Measurements from ENCODE around the gene FETUB. TPM values are rescaled to one million over a fixed set of nuclear protein-coding genes. Genes with fewer than 3 reads are reported as not detected.
"Not testable (repeated sequence)": the region's sequence is repeated elsewhere in the genome, so short reads cannot be mapped to it uniquely, and the experiment has no call there.

FETUB gene
- polyA plus RNA-seq, 3 donors = 0.09 to 0.92 (median 0.31) TPM

GRCh38 chr3:186626254-186626847 is 13.8 kb upstream of the FETUB start:
- DNase-seq (ENCODE audit: extremely low read depth in 1 of 11, low read depth in 9 of 11, low spot score in 4 of 11) = no peak

- DNase-seq (ENCODE audit: extremely low read depth in 1 of 11, low read depth in 9 of 11, low spot score in 4 of 11) = no peak
Observed at GRCh38 chr3:186627852-186628414, 12.3 kb upstream of the FETUB start.

- no peak for DNase-seq (ENCODE audit: extremely low read depth in 1 of 11, low read depth in 9 of 11, low spot score in 4 of 11)
Observed at GRCh38 chr3:186628756-186629155, 11.4 kb upstream of the FETUB start.

DNA sequence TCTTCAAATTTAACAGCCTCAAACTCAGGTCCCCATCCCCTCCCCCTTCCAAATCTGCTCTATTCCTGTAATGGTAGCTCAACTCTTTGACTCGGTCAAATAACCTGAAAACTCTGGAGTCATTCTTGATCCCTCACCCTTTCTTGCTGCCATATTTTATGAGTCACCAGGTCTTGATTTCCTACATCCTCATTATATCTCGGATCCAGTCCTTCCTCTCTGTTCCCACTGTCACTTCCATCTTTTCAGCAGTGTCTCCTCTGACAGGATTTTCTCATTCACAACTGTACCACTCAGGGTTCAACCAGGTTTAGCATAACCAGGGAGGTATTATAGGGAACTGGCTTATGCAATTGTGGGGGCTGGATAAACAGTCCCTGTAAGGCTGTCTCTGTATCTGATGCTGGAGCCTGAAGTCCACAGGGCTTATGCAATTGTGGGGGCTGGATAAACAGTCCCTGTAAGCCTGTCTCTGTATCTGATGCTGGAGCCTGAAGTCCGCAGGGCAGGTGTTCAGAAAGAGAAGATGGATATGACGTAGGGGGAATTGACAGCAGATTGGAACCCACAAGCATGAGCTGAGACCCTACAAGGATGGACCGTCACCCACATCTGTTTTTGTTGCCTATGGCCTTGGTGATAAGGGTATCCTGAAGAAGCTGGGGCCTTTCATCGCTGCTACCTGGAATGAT is 9.1 kb upstream of the FETUB start:
- no peak for DNase-seq (ENCODE audit: extremely low read depth in 1 of 11, low read depth in 9 of 11, low spot score in 4 of 11)

DNA sequence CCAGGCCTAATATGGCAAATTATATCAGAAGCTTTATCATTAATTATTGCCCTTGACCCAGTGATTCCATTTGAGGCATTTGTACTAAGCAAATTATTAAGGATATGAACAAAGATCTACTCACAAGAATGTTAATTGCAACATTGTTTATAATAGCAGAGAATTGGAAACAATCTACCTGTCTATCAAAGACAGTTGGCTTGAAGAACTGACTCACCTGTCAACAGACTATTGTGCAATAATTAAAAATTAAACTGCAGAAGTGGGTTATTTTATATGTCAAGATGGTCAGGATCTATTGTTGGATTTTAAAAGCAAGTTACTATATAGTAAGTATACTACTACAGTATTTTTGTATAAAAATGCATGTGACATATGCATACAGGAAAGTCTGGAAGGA is 6.7 kb upstream of the FETUB start:
- no peak for DNase-seq (ENCODE audit: extremely low read depth in 1 of 11, low read depth in 9 of 11, low spot score in 4 of 11)

- DNase-seq (ENCODE audit: extremely low read depth in 1 of 11, low read depth in 9 of 11, low spot score in 4 of 11) = not testable (repeated sequence)
Observed at GRCh38 chr3:186634207-186634606, 6.0 kb upstream of the FETUB start.

- DNase-seq (ENCODE audit: extremely low read depth in 1 of 11, low read depth in 9 of 11, low spot score in 4 of 11) = no peak
Observed at GRCh38 chr3:186635532-186635931, 4.7 kb upstream of the FETUB start.

- no peak for DNase-seq (ENCODE audit: extremely low read depth in 1 of 11, low read depth in 9 of 11, low spot score in 4 of 11)
Observed at GRCh38 chr3:186636536-186636935, 3.7 kb upstream of the FETUB start.

DNA sequence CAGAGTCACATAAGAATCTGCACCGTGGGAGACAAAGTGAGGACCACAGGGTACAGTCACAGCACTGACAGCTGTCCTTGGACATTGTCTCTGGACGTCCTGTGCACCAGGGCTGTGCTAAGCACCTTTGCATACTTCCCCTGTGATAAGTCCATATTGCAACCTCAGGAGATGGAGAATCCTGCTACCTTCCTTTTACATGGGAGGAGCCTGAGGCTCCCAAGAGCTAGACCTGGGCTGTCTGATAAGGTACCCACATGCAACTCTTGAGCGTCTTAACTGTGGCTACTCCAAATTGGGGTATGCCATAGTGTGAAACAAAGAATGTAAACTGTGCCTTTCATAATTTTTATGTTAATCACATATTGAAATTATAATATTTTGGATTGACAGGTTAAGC is 2.5 kb upstream of the FETUB start:
- DNase-seq (ENCODE audit: extremely low read depth in 1 of 11, low read depth in 9 of 11, low spot score in 4 of 11) = no peak

DNA sequence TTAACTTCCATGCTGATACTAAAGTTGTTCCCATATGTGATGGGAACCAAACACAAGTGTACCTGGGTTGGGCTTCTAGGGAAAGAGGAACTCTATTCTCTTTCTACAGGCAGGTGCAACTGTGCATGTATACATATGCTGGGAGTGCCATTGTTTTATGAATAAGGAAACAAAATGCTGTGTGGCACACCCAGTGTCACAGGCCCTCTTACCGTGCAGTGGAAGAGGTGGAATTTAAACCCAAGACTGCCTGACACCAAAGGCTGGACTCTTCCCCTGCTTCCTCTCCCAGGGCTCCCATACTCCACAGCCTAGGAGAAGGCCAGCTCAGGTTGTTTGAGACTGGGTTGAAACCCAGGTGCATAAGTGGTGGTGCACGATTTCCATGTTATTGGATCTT is 1.9 kb upstream of the FETUB start:
- no peak for DNase-seq (ENCODE audit: extremely low read depth in 1 of 11, low read depth in 9 of 11, low spot score in 4 of 11)

- no peak for DNase-seq (ENCODE audit: extremely low read depth in 1 of 11, low read depth in 9 of 11, low spot score in 4 of 11)
Observed at GRCh38 chr3:186640473-186640818, 247 bp downstream of the FETUB start.

DNA sequence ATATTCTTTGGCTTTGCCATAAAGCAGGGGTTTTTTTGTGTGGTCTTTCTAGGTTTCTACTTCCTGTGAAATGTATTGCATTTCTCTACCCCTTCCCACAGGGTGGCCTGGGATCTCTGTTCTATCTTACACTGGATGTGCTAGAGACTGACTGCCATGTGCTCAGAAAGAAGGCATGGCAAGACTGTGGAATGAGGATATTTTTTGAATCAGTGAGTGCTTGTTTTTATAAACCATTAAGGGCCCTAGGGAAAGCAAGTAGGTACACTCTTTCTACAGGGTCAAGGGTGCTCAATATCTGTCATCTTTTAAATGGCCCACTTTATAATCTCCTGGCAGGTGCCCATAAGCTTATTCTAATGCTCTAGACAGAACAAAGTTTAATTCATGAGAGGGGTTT is 730 bp downstream of the FETUB start:
- DNase-seq (ENCODE audit: extremely low read depth in 1 of 11, low read depth in 9 of 11, low spot score in 4 of 11) = no peak

DNA sequence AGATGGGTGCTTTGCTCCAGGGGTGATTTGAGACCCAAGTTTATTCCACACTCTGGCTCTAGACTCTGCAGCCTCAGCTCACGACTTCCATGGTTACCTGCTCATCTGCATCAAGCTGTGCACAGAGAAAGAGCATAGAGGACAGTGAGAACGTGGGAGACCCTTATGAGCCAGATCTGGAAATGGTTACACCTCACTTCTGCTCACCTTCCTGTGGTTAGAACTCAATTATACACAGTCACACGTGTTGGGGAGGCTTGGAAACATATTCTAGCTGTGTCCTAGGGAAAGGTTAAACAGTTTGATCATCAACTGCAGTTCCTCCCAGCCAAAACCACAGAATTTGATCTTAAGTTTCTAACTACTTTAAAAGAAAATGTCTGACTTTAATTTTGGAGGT is 1.8 kb downstream of the FETUB start:
- DNase-seq (ENCODE audit: extremely low read depth in 1 of 11, low read depth in 9 of 11, low spot score in 4 of 11) = no peak

GRCh38 chr3:186643493-186643892 is 3.3 kb downstream of the FETUB start:
- DNase-seq (ENCODE audit: extremely low read depth in 1 of 11, low read depth in 9 of 11, low spot score in 4 of 11) = no peak

DNA sequence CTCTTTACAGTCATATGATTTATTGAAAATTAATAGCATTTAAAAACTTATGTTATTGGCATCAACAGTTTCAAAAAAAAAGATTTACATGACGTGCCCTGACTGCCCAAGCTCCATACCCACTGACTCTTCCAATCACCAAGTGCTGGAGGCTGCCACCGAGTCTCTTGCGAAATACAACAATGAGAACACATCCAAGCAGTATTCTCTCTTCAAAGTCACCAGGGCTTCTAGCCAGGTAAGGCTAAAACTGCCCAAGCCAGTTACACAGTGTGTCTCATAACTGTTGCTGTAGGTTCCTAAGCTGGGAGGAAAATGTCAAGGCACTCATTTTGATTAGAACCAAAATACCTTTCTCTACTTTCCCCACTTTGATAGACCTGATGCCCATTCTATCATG is 4.5 kb downstream of the FETUB start:
- no peak for DNase-seq (ENCODE audit: extremely low read depth in 1 of 11, low read depth in 9 of 11, low spot score in 4 of 11)

- no peak for DNase-seq (ENCODE audit: extremely low read depth in 1 of 11, low read depth in 9 of 11, low spot score in 4 of 11)
Observed at GRCh38 chr3:186646106-186646505, 5.9 kb downstream of the FETUB start.

- DNase-seq (ENCODE audit: extremely low read depth in 1 of 11, low read depth in 9 of 11, low spot score in 4 of 11) = no peak
Observed at GRCh38 chr3:186646841-186647240, 6.6 kb downstream of the FETUB start.

DNA sequence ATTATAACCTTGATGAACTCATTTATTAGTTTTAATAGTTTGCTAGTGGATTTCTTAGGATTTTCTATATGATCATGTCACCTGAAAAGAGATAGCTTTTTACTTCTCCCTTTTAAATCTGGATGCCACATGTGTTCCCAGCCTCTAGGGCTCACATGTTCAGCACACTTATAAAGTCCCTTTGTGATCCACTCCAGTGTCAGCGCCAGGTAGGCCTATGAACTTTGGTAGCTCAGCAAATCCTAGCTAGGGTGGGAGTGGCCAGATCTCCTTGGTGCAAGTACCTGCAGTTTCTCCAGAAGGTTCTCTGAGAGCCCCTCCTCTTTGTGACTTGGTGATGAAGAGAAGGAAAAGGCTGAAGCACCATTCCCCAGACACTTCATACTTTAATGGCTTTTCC is 8.7 kb downstream of the FETUB start:
- DNase-seq (ENCODE audit: extremely low read depth in 1 of 11, low read depth in 9 of 11, low spot score in 4 of 11) = no peak

GRCh38 chr3:186651678-186652215 is 11.5 kb downstream of the FETUB start:
- no peak for DNase-seq (ENCODE audit: extremely low read depth in 1 of 11, low read depth in 9 of 11, low spot score in 4 of 11)

- no peak for DNase-seq (ENCODE audit: extremely low read depth in 1 of 11, low read depth in 9 of 11, low spot score in 4 of 11)
Observed at GRCh38 chr3:186653080-186653707, 13.0 kb downstream of the FETUB start.
